C4-2B (cell line): ENCODE data around the gene ZNF23.

ENCODE experiments used
- H3K27ac ChIP-seq: fragments of 450-650 bp; 2 replicates; pipeline ENCODE4 v1.5.1; 2017
- CTCF ChIP-seq: fragments of 450-650 bp; conservative IDR thresholded peaks from 2 replicates; pipeline ENCODE4 v1.5.1; 2017; ENCODE audit warnings: mild to moderate bottlenecking
- ZFX ChIP-seq: fragments of 450-650 bp; IDR thresholded peaks from 2 replicates; pipeline ENCODE4 v1.6.1; 2017

ZNF23 gene

GRCh38 chr16:71439523-71439922 lies 22.5 kb downstream of the ZNF23 start:
- no peak for TF ChIP-seq CTCF
- no peak for TF ChIP-seq ZFX

GRCh38 chr16:71436473-71436872 lies 25.6 kb downstream of the ZNF23 start:
- H3K27ac ChIP-seq: no peak overlapping the region
- no peak for TF ChIP-seq ZFX
- TF ChIP-seq CTCF: no peak

More at GRCh38 chr16:71439523-71439922, 22.5 kb downstream of the ZNF23 start:
- no peak overlapping the region for H3K27ac ChIP-seq

- TF ChIP-seq CTCF: no peak
- H3K27ac ChIP-seq: no peak overlapping the region
Observed at GRCh38 chr16:71432906-71433305, 29.1 kb downstream of the ZNF23 start.

DNA sequence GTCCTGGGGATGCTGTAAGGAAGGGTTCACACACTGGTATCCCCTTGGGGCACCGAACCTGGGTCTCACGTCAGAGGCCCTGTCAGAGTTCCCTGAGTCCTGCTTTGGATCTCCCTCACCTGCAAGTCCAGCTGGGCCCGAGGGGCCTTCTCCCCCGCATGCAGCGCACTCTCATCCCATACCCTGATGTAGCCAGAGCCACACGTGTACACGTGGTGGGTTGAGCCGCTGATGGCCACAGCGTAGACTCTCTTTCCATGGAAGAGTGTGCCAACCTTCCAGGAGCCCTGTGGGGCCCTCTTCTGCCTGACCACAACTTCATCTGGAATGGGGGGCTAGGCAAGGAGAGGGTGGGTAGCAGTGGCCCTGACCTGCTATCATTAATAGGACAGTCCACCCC lies 30.1 kb downstream of the ZNF23 start:
- H3K27ac ChIP-seq: no peak overlapping the region
- TF ChIP-seq CTCF (no peak), ZFX (no peak)

- TF ChIP-seq ZFX (no peak), CTCF (no peak)
- H3K27ac ChIP-seq: no peak overlapping the region
Observed at GRCh38 chr16:71431176-71431575, 30.9 kb downstream of the ZNF23 start.

DNA sequence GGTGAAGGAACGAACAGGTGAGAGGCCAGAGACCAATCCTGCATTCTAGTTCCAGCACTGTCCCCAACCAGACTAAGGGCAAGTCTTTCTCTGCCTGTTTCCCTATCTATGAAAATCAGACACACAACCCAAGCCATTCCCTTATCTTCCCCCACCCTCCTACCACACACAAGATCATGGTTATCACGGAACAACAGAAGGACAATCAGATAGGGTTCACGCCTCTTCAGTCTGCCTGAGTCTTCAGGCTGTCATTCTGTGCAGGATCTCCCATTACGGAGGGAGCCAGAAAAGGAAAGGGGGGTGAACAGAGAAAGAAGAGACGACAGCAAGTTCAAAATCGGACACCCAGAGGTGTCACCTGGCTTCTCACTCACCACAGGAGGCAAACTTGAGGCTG lies 31.3 kb downstream of the ZNF23 start:
- H3K27ac ChIP-seq: no peak overlapping the region
- TF ChIP-seq CTCF (no peak), ZFX (no peak)

DNA sequence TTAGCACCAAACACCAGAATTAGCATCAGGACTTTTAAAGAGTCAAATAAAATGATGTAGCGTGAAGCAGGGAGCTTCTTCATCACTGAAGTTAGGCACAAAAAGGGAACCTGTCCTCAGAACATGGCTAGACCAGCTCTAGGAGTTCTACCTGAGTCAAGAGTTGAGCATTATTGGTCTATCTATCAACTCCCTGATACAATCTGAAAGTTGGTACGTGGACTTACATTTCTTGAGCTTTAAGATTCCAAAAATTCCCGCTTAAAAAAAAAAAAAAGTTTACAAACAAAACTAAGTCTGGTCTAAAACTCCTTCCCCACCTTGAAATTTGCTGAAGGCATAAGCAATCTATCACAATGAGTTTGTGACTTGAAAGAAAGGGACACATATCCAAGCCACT lies 32.5 kb downstream of the ZNF23 start:
- H3K27ac ChIP-seq: no peak overlapping the region
- TF ChIP-seq CTCF (no peak), ZFX (no peak)

- H3K27ac ChIP-seq: no peak overlapping the region
- no peak for TF ChIP-seq CTCF
- TF ChIP-seq ZFX: no peak
Observed at GRCh38 chr16:71428883-71429282, 33.2 kb downstream of the ZNF23 start.
